Right ventricle myocardium superior (tissue), 1 donor: ENCODE results near the gene STARD10. TPM values are rescaled to one million over a fixed set of nuclear protein-coding genes. Genes with fewer than 3 reads are reported as not detected.

ENCODE experiments used
- ATAC-seq: fragments of 200-7000 bp; cut with Tn5 transposase; one replicate; pipeline ENCODE4 v1.9.1; 2020; ENCODE audit warnings: mild to moderate bottlenecking; ENCODE audit not compliant: poor library complexity
- DNase-seq: peaks from one replicate; pipeline ENCODE4 v3.0.0-alpha.2; 2020
- intact Hi-C: fragments of 100-400 bp; cut with DNase I; formaldehyde crosslinking; loops from one replicate; pipeline ENCODE4 v1.11.2; 2022
- total RNA-seq: library from RNA; stranded (reverse); fragmentation: NEBNext Ultra II Directional; extraction: Animal tissue kit (Norgen Biotek cat#: 25700); gene quantifications from one replicate; pipeline ENCODE4 v1.2.1, GENCODE V29; 2021
- donor health status: DM: no; HTN: yes; CAD: no; lungs with severe emphysema.

STARD10 gene
- total RNA-seq, 1 donor from 2014 or later, result 117 TPM

DNA sequence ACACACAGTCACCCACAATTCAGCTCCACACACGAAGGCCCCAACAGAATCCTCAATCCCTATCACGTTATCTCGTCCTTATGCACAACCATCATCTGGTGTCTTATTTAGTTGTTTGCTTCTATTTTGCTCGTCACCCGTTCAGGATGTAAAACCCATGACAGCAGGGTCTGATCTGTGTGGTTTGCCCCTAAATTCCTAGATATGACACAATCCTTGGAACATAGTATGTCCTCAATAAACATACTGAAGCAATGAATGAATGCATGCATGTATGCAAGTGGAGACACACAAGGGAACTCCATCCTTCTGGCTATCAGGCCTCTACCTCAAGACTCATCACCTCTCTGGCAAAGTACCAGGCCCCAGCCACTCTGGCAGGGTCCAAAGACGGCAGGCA is 20.2 kb downstream of the STARD10 start:
- ATAC-seq, result no peak
- intact Hi-C loops, result no loop called here
- DNase-seq, result peak; percentile 12

GRCh38 chr11:72773291-72773690 is 20.6 kb downstream of the STARD10 start:
- intact Hi-C loops, result no loop called here
- DNase-seq, result peak; percentile 61
- ATAC-seq, result peak; percentile 74

DNA sequence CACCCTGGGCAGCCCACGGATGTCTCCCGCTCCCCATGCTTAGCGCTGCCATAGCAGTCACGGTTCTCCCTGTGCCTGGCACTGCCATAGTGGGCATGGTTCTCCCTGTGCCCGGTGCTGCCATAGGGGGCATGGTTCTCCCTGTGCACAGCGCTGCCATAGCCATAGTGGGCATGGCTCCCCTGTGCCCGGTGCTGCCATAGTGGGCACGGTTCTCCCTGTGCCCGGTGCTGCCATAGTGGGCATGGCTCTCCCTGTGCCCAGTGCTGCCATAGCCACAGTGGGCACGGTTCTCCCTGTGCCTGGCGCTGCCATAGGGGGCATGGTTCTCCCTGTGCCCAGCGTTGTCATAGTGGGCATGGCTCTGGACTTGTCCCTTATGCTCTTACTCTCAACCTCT is 21.8 kb downstream of the STARD10 start:
- intact Hi-C loops, result no loop called here
- ATAC-seq (no peak), DNase-seq (no peak)

DNA sequence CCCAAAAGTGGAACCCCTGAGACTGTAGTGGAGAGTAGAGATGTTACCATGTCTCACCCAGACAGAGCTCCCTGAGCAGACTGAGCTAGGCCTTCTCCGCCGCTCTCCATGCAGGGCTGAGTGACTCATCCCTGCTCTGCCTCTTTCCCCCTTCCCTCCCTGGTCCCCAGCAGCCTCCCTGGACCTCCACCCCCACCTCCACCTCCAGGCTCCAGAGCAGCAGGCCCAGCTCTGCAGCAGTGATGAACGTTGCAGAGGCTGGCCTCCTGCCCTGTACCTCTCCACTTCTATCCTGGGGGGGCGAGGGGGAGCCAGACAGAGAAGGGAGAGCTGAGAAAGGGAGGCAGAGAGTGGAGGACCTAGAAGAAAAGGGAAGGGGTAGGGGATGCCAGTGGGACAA is 22.3 kb downstream of the STARD10 start:
- ATAC-seq (no peak), DNase-seq (no peak)
- intact Hi-C loops, result no loop called here

GRCh38 chr11:72770799-72771198 is 23.0 kb downstream of the STARD10 start:
- no peak for ATAC-seq
- DNase-seq, result no peak
- intact Hi-C loops, result no loop called here

DNA sequence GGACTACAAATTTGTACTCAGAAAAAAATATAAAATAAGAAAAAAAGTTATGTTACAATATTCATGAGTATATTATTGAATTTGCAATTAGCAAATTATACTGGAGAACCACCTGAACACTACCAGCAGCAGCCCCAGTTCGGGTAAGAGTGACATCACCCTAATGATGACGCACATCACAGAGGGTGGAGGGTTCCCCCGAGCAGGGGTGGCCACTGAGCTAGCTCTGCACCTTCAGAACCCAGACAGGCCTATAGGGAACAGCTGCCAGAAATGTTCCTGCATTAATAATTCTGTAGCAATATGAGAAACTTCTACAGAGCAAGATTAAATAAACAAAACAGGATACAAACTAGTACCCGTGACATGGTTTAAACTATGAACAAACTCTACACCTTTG is 24.2 kb downstream of the STARD10 start:
- no peak for DNase-seq
- intact Hi-C loops, result no loop called here
- ATAC-seq, result no peak

GRCh38 chr11:72768581-72768980 is 25.3 kb downstream of the STARD10 start:
- intact Hi-C loops, result no loop called here
- ATAC-seq (no peak), DNase-seq (no peak)

GRCh38 chr11:72767203-72768062 is 26.4 kb downstream of the STARD10 start:
- ATAC-seq, result no peak
- DNase-seq, result no peak
- intact Hi-C loops, result no loop called here

DNA sequence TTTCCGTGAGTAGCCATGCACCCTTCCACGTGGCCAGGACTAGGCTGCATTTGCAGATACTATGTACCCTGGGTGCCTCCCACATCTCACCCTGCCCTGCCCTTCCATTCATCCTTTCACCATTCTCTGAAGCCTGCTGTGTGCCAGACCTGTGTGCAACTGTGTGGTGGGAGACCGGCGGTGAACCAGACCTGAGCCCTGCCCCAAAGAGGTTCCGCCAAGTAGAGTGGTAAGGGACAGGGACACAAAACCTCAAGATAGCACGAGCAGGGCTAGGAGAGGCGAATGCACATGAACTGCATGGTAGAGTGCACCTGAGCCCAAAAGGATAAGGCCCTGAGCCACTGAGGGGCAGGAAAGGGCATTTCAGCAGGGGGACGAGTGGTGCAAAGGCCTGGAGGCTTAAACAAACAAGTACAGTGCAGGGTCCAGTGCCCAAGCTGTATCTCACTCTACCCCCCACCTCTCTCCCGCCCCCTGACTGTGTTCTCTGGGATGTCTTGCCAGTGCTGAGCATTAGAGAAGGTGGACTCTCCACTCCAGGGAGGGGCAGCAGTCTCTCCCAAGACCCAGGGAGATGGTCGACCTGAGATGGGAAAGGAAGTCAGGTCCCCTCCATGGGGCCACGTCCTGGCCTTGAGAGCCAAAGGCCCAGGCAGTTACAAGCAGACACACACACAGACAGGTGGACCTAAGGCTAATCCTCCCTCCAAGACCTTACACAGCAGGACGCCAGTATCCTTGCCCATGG is 27.5 kb downstream of the STARD10 start:
- intact Hi-C loops, result no loop called here
- ATAC-seq (no peak), DNase-seq (no peak)

DNA sequence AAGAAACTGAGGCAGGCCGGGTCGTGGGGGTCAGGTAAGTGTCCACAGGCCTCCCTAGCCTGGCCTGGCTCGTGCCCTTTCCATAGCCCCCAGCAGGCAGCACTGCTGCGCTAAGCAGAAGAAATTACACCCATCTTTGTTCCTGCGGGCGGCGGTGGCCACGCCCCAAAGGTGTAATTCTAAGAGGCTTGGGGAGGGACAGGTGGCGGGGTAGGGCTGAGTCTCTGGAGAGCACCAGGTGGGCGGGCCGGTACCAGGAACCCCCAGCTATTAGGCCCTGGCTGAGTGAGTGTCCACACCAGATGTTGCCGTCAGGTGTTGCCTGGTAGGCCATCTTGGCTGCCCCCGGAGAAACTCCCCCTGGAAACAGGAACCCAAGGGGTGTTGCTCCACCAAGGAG is 29.3 kb downstream of the STARD10 start:
- no peak for ATAC-seq
- DNase-seq, result no peak
- intact Hi-C loops, result no loop called here

- intact Hi-C loops, result no loop called here
- no peak for ATAC-seq
- DNase-seq, result no peak
These were observed 30.0 kb downstream of the STARD10 start for GRCh38 chr11:72763823-72764222.

DNA sequence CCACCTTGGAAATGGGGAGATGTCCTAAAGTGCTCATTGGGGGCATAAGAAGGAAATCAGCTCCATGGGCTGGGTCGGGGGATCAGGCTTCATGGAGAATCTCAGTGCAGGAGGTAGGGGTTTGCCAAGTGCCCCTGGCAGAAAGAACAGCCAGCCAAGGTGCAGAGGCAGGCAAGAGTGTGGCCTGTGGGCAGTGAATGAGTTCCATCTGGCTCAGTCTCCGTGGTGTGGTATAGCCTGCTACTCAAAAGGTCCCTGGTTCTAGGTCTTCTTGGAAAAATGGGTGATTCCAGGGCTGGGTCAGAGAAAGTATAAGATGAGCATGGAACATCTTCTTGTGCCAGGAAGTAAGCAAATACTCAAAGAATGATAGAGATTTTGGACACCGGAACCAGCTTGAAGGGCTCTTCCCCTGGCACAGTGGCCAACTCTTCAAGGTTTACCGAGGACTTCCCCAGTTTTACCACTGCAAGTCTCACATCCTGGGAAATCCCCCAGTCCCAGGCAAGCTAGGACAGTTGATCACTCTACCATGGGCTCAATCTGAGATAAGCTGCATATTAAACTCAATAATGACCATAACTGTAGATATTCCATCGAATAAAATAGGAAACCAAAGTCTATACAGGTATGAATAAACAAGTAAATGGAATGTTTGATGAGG is 31.1 kb downstream of the STARD10 start:
- no peak for DNase-seq
- intact Hi-C loops, result no loop called here
- ATAC-seq, result no peak

- intact Hi-C loops, result no loop called here
- ATAC-seq (peak; percentile 18), DNase-seq (no peak)
These were observed 33.1 kb downstream of the STARD10 start for GRCh38 chr11:72760539-72761405.

DNA sequence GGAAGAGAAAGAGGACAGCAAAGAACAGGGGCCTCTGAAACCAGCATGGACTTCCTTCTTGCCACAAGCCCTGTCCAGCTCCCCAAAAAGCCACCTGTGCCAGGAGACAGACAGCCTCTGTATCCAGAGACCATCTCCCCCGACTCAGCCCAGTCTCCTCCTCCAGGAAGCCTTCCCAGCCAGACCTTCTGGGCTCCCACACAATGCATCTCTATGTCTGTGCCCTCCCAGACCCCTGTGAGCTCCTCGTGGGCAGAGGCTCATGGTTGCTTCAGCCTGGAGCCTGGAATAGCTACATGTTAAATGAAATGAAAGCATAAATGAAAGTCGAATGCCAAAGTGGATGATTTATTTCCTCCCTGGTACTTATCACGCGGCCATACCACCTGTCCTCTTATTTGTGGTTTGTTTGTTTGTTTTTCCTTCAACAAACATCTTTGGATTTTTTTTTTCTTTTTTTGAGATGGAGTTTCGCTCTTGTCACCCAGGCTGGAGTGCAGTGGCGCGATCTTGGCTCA is 34.3 kb downstream of the STARD10 start:
- intact Hi-C loops, result no loop called here
- DNase-seq, result no peak
- ATAC-seq, result no peak

DNA sequence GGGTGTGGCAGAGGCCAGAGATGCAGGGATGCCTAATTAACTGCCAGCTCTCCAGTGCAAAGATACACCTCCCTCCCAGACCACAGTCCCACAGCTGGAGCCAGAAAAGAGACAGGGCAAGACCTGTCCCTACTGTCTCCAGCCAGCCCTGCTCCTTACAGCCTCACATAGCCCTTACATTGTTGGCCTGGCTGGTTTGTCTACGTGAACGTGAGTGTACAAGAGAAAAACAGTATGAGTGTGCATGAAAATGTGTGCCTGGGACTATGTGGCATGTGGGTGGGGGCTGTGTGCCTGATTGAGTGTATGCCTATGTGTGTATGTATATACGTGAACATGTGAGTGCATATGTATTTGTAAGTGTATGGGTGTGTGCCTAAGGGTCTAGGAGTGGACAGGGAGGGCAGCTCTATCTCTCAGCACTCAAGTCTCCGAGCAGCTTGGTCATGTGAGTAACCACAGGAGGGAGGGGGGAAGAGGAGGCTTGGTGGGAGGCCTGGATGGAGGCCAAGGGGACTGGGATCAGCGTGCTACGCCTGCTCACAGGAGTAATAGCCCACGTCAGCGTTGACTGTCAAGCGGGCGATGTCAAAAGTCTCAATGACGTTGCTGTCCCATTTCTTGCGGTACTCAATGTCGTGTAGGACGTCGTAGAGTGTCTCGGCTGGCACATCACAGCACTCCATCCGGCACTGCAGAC is 35.0 kb downstream of the STARD10 start:
- peak; percentile 18 for ATAC-seq
- DNase-seq, result peak; percentile 51

GRCh38 chr11:72758304-72758689 is 35.5 kb downstream of the STARD10 start:
- intact Hi-C loops, result no loop called here
- no peak for ATAC-seq
- DNase-seq, result peak; percentile 27

More for the DNA sequence above, 35.0 kb downstream of the STARD10 start:
- intact Hi-C loops, result no loop called here

DNA sequence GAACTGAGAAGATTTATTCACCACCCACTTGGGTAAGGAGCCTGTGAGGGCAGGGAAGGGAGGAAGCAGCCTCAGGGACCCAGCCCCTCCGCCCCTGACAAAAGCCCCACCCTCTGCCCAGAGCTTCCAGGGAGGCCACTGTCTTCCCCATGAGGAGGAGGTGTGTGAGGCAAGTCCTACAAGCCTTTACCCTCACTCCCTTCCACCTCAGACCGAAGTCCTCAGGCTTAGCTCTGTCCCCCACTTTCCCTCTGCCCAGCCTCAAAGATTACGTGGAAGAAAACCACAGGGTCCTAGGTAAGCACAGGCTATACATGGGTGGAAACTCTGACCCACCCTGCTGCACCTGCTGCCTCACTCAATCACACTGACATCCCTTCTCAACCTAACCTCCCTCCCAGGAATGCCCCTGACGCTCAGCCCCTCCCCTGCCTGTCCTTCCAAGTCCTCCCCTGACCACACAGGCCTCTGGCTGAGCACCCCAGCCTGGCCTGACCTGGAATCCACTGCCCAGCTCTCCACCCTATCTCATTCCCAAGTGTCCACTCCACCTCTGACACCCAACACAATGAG is 38.0 kb downstream of the STARD10 start:
- ATAC-seq, result no peak
- intact Hi-C loops, result no loop called here
- DNase-seq, result peak; percentile 22
